Fibroblast of lung (primary cell): ENCODE measurements around the gene CAPRIN1. TPM values are rescaled to one million over a fixed set of nuclear protein-coding genes. Genes with fewer than 3 reads are reported as not detected.

Experiments
- DNase-seq, 2 donors: peaks; one replicate each; pipeline versions ENCODE4 v3.0.0 to v3.0.0-alpha.2; 2010; ENCODE audit warnings: low read depth in 2 of 2
- H2AFZ ChIP-seq: 2 replicates; pipeline ENCODE4 v1.5.1; 2012; ENCODE audit warnings: low read length, control low read depth, inconsistent platforms
- H3K27ac ChIP-seq: 2 replicates; pipeline ENCODE4 v1.5.1; 2011; ENCODE audit warnings: low read length, control low read depth; ENCODE audit not compliant: insufficient read depth
- H3K27me3 ChIP-seq: 2 replicates; pipeline ENCODE4 v1.5.1; 2011; ENCODE audit warnings: mild to moderate bottlenecking, low read length; ENCODE audit not compliant: control insufficient read depth, insufficient read depth
- H3K36me3 ChIP-seq: 2 replicates; pipeline ENCODE4 v1.5.1; 2011; ENCODE audit warnings: low read length; ENCODE audit not compliant: control insufficient read depth, insufficient read depth
- H3K4me1 ChIP-seq: 2 replicates; pipeline ENCODE4 v1.5.1; 2011; ENCODE audit warnings: low read length; ENCODE audit not compliant: control insufficient read depth, insufficient read depth; ENCODE audit errors: extremely low read depth
- H3K4me2 ChIP-seq: 2 replicates; pipeline ENCODE4 v1.5.1; 2011; ENCODE audit warnings: low read length, control low read depth; ENCODE audit not compliant: insufficient read depth; ENCODE audit errors: extremely low read depth
- H3K4me3 ChIP-seq, 4 experiments: fragments of 200-600 bp in 1 of 4; sonication (generic) in 1 of 4; replicated peaks in 1 of 4; 2 replicates each; pipeline ENCODE4 v1.5.1; 2011 to 2016; ENCODE audit warnings: low read length in 4 of 4, low read depth in 3 of 4, mild to moderate bottlenecking in 3 of 4, control low read depth in 2 of 4, inconsistent platforms in 1 of 4, mixed read lengths in 1 of 4; ENCODE audit not compliant: insufficient read depth in 1 of 4; ENCODE audit errors: control extremely low read depth in 1 of 4
- H3K79me2 ChIP-seq: 2 replicates; pipeline ENCODE4 v1.5.1; 2012; ENCODE audit warnings: mild to moderate bottlenecking, low read length, inconsistent platforms; ENCODE audit not compliant: control insufficient read depth, insufficient read depth
- H3K9ac ChIP-seq: 2 replicates; pipeline ENCODE4 v1.5.1; 2011; ENCODE audit warnings: mild to moderate bottlenecking, low read length, control low read depth; ENCODE audit not compliant: insufficient read depth
- H3K9me3 ChIP-seq: 2 replicates; pipeline ENCODE4 v1.5.1; 2012; ENCODE audit warnings: low read depth, low read length; ENCODE audit not compliant: control insufficient read depth, insufficient read depth
- H4K20me1 ChIP-seq: 2 replicates; pipeline ENCODE4 v1.5.1; 2011; ENCODE audit warnings: low read length; ENCODE audit not compliant: control insufficient read depth, insufficient read depth; ENCODE audit errors: extremely low read depth
- CTCF ChIP-seq, 2 donors: IDR thresholded peaks in 1 of 2; conservative IDR thresholded peaks in 1 of 2; 1 replicate in 1 of 2; 2 replicates in 1 of 2; pipeline ENCODE4 v1.5.1; 2011 to 2012; ENCODE audit warnings: low read length in 2 of 2, control low read depth in 1 of 2, inconsistent platforms in 1 of 2, low read depth in 1 of 2, mild to moderate bottlenecking in 1 of 2
- EZH2 ChIP-seq: IDR thresholded peaks from 2 replicates; pipeline ENCODE4 v1.5.1; 2012; ENCODE audit warnings: low read length, control low read depth, mild to moderate bottlenecking; ENCODE audit errors: missing control alignments
- polyA plus RNA-seq, 2 donors: library from polyadenylated mRNA; depleted of rRNA in 1 of 2; stranded (reverse) in 1 of 2; unstranded in 1 of 2; fragments of >200 nt; gene quantifications; 2 replicates each; pipeline ENCODE4 v1.2.1, GENCODE V29; 2011 to 2012; ENCODE audit warnings: missing spikeins in 1 of 2
- total RNA-seq: library from RNA; depleted of rRNA; stranded (reverse); fragments of >200 nt; gene quantifications from 2 replicates; pipeline ENCODE4 v1.2.1, GENCODE V29; 2014

CAPRIN1 gene
- total and polyA plus RNA-seq, 2 donors (not counting 1 experiment from before 2014, with no cell fraction given), result 203 to 220 TPM

GRCh38 chr11:34126959-34127848 lies 75.7 kb downstream of the CAPRIN1 start:
- no peaks in the 10 kb centered on the region for H3K79me2 ChIP-seq
- H4K20me1 ChIP-seq, result no peaks in the 10 kb centered on the region
- peak overlapping the region; percentile 33 for H3K4me2 ChIP-seq
- H3K4me3 ChIP-seq, result no peak overlapping the region
- no peak overlapping the region for H3K9ac ChIP-seq
- H3K4me1 ChIP-seq, result peaks cover 2% of the 10 kb centered on the region
- DNase-seq, result no peak
- peaks cover 16% of the 10 kb centered on the region for H3K36me3 ChIP-seq
- H3K27me3 ChIP-seq, result no peaks in the 10 kb centered on the region
- no peak for TF ChIP-seq CTCF (conservative IDR thresholded peaks at IDR 0.05 in 1 of 2, IDR thresholded peaks at IDR 0.05 in 1 of 2; ENCODE audit: low read depth in 1 of 2, low read length in 2 of 2)
- no peak for TF ChIP-seq EZH2
- H2AFZ ChIP-seq, result no peak overlapping the region
- H3K27ac ChIP-seq, result peak overlapping the region; percentile 46
- no peaks in the 10 kb centered on the region for H3K9me3 ChIP-seq

DNA sequence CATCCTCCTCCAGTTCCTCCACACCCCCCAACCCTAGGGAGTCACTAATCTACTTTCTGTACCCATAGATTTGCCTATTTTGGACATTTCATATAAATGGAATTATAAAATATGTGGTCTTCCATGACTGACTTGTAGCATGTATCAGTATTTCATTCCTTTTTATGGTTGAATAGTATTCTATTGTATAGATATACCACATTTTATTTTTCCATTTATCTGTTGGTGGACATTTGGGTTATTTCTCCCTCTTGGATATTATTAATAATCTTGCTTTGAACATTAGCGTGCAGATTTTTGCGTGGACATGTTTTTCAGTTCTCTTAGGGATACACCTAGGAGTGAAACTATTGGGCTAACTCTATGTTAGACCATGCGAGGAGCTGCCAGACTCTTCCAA lies 77.3 kb downstream of the CAPRIN1 start:
- no peaks in the 10 kb centered on the region for H3K9me3 ChIP-seq
- H3K4me2 ChIP-seq, result no peak overlapping the region
- no peak overlapping the region for H3K9ac ChIP-seq
- H4K20me1 ChIP-seq, result no peaks in the 10 kb centered on the region
- H3K4me1 ChIP-seq, result peaks cover 2% of the 10 kb centered on the region
- TF ChIP-seq CTCF (conservative IDR thresholded peaks at IDR 0.05 in 1 of 2, IDR thresholded peaks at IDR 0.05 in 1 of 2; ENCODE audit: low read depth in 1 of 2, low read length in 2 of 2) (no peak), EZH2 (no peak)
- no peak overlapping the region for H3K4me3 ChIP-seq
- H3K79me2 ChIP-seq, result no peaks in the 10 kb centered on the region
- no peak overlapping the region for H3K27ac ChIP-seq
- H3K36me3 ChIP-seq, result peaks cover 17% of the 10 kb centered on the region
- DNase-seq, result no peak
- no peak overlapping the region for H2AFZ ChIP-seq
- no peaks in the 10 kb centered on the region for H3K27me3 ChIP-seq

DNA sequence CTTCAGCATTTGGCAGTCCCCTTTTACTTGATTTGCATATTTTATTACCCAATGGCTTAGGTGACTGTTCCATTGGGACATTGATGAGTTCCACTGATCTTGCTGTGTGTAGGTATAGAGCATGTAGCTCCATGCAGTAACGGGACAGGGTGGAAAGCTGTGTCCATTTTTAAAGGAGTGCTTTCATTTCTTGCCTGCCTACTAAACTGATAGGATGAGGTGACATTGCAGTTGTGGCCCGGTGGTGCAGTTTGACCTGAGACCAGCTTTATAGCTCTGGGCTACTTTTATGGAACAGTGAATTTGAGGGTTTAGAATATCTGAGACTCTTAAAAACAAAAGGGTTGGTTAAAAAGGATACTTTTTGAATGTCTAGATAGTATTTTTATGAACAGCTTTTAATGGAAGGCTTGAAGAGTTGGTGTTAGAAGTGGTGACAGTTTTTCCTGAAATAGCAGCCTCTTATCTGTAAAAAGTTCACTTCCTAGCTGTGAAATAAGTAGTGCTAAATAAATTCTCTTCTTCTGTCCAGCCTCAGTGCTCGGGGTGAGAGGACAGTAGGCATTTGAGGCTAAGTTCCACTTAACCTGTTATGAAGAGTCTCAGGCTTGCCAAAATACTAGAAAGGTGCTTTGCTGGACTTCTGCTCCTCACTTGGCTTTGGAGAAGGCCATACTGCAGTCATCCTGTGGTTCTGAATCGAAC lies 80.9 kb downstream of the CAPRIN1 start:
- no peak overlapping the region for H3K27ac ChIP-seq
- no peak overlapping the region for H3K9ac ChIP-seq
- no peak overlapping the region for H2AFZ ChIP-seq
- no peaks in the 10 kb centered on the region for H3K79me2 ChIP-seq
- no peak for DNase-seq
- H3K4me1 ChIP-seq, result no peaks in the 10 kb centered on the region
- no peaks in the 10 kb centered on the region for H3K27me3 ChIP-seq
- TF ChIP-seq CTCF (conservative IDR thresholded peaks at IDR 0.05 in 1 of 2, IDR thresholded peaks at IDR 0.05 in 1 of 2; ENCODE audit: low read depth in 1 of 2, low read length in 2 of 2) (no peak), EZH2 (no peak)
- H3K9me3 ChIP-seq, result no peaks in the 10 kb centered on the region
- no peaks in the 10 kb centered on the region for H4K20me1 ChIP-seq
- no peak overlapping the region for H3K4me3 ChIP-seq
- H3K36me3 ChIP-seq, result peaks cover 20% of the 10 kb centered on the region
- H3K4me2 ChIP-seq, result no peak overlapping the region
